NCI-H2196 treated with DMSO at 0.1 percent for 48 hours (cell line): ENCODE results near the gene WNK2.
A peak's percentile ranks its signal among the peaks of the same experiment; 100 is the strongest.

Experiments
- DNase-seq: peaks from one replicate; lab custom pipeline; 2025; ENCODE audit not compliant: unreplicated experiment; lab: John Stamatoyannopoulos, UW

The WNK2 gene

GRCh38 chr9:93265301-93265971, 81.5 kb downstream of the WNK2 start:
- DNase-seq, result no peak

DNA sequence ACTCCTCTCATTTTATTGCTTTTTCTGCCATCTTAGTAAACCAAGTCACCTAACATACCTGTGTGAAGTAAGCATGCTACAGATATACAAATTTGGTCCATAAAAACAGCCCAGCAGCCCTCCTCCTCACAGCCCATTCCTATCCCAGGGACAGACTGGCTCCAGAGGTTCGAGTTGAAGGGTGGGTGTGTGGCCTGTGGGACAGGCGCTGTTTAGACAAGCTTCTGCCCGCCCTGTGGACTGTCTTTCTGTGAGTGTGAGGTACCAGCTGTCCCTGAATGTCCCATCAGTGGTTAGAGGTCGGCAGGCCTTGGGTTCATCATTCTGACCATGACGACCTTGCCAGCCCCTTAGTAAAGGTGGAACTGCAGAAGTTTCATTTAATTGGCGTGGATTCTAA, 82.0 kb downstream of the WNK2 start:
- DNase-seq, result no peak

DNA sequence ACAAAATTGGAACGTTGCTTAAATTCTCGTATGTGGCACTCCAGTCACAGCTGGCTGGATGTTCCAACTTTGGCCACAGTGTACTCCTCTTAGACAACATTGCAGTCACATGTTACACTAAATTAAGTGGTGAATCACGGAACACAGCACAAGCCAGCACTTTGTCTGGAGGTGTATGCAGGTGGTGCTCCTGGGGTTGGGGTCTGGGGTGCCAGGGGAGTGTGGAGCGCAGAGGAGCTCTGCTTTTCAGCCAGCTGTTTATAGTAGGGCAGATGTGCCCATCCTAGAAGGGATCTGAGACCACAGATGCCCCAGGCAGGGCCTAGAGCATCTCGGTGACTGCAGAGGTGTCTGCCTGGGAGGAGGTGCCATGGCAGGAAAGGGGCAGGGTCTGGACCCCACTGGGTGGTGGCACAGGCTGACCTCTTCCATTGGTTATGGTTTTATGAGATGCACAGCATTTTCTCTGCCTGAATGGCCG, 82.6 kb downstream of the WNK2 start:
- no peak for DNase-seq

DNA sequence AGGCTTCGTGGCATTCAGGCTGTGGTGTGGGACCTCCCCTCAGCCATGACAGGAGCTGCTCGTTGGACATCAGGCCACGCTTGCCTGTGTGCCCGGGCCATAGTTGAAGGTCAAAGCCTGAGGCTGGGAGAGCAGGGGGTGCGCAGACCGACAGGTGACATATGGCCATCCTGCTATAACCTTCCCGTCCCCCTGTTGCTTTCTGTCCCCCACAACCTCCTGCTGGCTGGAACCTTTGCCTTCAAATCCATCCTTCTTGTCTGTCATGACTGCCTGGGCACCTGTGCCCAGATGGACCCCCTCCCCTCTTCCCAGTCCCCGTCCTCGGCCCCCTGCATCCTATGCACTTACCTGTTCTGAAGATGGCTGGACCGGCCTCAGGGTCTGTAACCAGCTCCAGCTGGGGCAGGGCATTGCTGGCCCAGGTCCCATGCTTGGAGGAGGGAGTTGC, 83.2 kb downstream of the WNK2 start:
- no peak for DNase-seq

- DNase-seq, result no peak
These were observed 84.0 kb downstream of the WNK2 start for GRCh38 chr9:93267681-93268505.

- peak; percentile 73 for DNase-seq
These were observed 84.8 kb downstream of the WNK2 start for GRCh38 chr9:93268551-93269314.

- DNase-seq, result no peak
These were observed 87.0 kb downstream of the WNK2 start for GRCh38 chr9:93270976-93271375.

GRCh38 chr9:93276973-93277372, 93.0 kb downstream of the WNK2 start:
- no peak for DNase-seq

- no peak for DNase-seq
These were observed 94.2 kb downstream of the WNK2 start for GRCh38 chr9:93278144-93278543.

- no peak for DNase-seq
These were observed 96.8 kb downstream of the WNK2 start for GRCh38 chr9:93280661-93281259.

DNA sequence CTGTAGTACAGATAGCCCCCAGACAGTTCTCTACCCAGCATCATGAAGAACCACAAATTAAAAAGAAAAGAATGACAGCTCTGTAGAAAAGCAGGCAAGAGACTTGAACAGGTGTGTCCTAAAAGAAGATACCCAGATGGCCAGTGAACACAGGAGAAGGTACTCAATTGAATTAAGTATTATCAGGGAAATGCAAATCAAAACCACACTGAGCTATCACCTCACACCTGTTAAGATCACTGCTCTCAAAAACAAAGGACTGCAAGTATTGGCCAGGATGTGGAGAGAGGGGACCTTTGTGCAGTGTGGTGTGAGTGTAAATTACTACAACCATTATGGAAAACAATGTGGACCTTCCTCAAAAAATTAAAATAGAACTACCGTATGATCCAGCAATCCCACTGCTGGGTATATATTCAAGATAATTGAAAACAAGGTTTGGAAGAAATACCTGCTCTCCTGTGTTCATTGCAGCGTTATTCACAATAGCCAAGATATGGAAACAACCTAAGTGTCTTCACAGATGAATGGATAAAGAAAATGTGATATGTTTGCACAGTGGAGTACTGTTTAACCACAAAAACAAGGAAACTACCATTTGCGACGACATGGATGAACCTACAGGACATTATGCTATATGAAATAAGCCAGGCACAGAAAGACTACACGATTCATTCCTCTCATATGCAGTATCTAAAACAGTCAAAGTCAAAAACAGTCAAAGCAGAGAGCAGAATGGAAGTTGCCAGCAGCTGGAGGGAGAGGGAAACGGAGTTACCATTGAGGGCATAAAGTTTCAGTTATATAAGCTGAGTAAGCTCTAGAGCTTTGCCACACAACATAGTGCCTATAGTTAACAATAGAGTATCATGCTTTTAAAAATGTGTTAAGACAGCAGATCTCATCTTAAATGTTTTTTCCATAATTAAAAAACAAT, 102.6 kb downstream of the WNK2 start:
- DNase-seq, result peak; percentile 27

GRCh38 chr9:93287189-93287552, 103.2 kb downstream of the WNK2 start:
- DNase-seq, result no peak

- no peak for DNase-seq
These were observed 103.7 kb downstream of the WNK2 start for GRCh38 chr9:93287593-93287992.

DNA sequence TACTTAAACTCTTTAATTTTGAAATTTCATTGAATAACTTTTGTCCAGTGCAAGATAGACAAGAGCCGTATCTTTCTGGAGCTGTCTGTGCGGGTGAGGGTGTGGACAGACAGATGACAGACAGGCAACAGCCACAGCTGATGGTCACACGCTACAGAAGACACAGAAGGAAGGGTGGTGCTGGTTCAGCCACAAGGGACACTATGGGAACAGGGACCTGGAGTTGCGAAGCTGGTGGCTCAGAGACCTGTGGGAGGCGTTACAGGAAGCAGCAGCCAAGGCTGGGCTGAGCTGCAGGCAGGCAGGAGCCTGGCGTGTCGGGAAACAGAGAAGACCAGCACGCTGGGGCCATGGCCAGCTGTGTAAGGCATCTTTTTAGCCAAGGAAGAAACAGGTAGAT, 104.4 kb downstream of the WNK2 start:
- no peak for DNase-seq

DNA sequence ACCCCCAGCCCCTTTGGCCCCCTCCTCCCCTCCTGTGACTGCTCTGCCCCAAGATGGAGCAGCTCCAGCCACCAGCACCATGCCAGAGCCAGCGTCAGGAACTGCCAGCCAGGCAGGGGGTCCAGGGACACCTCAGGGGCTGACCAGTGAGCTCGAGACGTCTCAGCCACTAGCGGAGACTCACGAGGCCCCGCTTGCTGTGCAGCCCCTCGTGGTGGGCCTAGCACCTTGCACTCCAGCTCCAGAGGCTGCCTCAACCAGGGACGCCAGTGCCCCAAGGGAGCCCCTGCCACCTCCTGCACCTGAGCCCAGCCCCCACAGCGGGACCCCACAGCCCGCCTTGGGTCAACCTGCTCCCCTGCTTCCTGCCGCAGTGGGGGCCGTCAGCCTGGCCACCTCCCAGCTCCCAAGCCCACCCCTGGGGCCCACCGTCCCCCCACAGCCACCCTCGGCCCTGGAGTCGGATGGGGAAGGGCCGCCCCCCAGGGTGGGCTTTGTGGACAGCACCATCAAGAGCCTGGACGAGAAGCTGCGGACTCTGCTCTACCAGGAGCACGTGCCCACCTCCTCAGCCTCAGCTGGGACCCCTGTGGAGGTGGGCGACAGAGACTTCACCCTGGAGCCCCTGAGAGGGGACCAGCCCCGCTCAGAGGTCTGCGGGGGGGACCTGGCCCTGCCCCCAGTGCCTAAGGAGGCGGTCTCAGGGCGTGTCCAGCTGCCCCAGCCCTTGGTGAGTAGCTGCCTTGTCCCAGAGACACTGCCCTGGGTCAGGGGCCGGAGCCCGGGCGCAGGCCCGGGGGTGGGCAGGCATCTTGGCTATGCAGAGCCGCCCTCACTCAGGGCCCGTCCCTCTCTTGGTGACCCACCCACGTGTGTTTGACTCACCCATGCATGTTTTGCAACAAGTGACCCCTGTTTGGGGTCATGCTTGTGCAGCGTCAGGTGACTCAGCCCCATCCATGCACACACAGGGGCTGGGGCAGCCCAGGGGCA, 105.2 kb downstream of the WNK2 start:
- DNase-seq, result no peak

GRCh38 chr9:93290495-93291434, 106.8 kb downstream of the WNK2 start:
- no peak for DNase-seq

DNA sequence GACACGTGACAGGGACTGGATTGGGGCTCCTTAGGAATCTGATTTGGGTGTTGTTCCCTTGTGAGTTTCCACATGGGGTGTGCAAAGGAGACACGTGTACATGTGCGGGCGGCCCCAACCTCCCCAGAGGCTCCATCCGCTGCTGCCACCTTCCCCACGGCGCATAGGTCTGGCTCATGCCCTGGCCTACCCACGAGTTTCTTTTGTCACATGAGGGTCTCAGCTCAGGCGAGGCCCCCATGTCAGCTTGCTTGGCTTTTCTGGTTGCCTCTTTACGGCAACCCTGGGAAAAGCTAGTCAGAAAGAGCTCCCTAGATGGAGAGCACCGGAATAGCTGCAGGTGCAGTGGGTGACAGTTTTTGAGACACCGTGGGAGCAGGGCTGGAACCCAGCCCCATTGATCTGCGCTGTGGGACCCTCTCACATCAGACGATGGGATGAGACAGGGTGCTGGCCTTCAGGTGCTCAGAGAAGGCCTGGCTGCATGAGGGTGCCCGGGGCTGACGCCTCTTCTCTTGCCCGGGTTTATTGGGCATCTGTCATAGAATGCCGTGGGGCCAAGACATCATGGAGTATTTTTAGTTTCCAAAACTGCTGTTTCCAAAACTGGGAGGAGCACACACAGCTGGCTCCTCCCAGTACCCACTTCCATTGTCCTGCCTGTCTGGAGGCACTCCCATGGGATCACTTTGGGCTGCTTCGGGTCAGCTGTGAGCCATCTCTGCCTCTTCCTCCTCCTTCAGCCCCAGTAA, 107.8 kb downstream of the WNK2 start:
- no peak for DNase-seq
